Lower lobe of right lung (tissue), 2 donors: Measurements from ENCODE around the gene SBK3. TPM values are rescaled to one million over a fixed set of nuclear protein-coding genes. Genes with fewer than 3 reads are reported as not detected.

Source experiments
- ATAC-seq, 2 donors: fragments of 200-7000 bp; cut with Tn5 transposase; one replicate each; pipeline ENCODE4 v1.9.1; 2020 to 2022; ENCODE audit warnings: mild to moderate bottlenecking in 2 of 2, moderate library complexity in 2 of 2
- DNase-seq: peaks from one replicate; pipeline ENCODE4 v3.0.0-alpha.2; 2020
- H3K27ac ChIP-seq: fragments of 200-600 bp; one replicate; pipeline ENCODE4 v1.8.0; 2022
- H3K27me3 ChIP-seq: fragments of 200-600 bp; one replicate; pipeline ENCODE4 v1.8.0; 2022; ENCODE audit warnings: low read depth
- H3K36me3 ChIP-seq: fragments of 200-600 bp; one replicate; pipeline ENCODE4 v1.8.0; 2022; ENCODE audit warnings: mild to moderate bottlenecking
- H3K4me1 ChIP-seq: fragments of 200-600 bp; one replicate; pipeline ENCODE4 v1.8.0; 2022
- H3K4me3 ChIP-seq: fragments of 200-600 bp; one replicate; pipeline ENCODE4 v1.8.0; 2022; ENCODE audit warnings: mild to moderate bottlenecking
- H3K9me3 ChIP-seq: fragments of 200-600 bp; one replicate; pipeline ENCODE4 v1.8.0; 2022
- CTCF ChIP-seq: fragments of 200-600 bp; IDR thresholded peaks from one replicate; pipeline ENCODE4 v1.8.0; 2022; ENCODE audit warnings: antibody characterized with exemption, mild to moderate bottlenecking
- intact Hi-C: fragments of 100-400 bp; cut with DNase I; formaldehyde crosslinking; loops from one replicate; pipeline ENCODE4 v1.11.0; 2022
- total RNA-seq: library from RNA; stranded (reverse); fragmentation: NEBNext Ultra II Directional; extraction: Animal tissue kit (Norgen Biotek cat#: 25700); gene quantifications from one replicate; pipeline ENCODE4 v1.2.1, GENCODE V29; 2021
- donor health status: DM: no; HTN: yes; CAD: no; lungs with severe emphysema.

SBK3 gene
- total RNA-seq, 1 donor from 2014 or later = 0.80 TPM

DNA sequence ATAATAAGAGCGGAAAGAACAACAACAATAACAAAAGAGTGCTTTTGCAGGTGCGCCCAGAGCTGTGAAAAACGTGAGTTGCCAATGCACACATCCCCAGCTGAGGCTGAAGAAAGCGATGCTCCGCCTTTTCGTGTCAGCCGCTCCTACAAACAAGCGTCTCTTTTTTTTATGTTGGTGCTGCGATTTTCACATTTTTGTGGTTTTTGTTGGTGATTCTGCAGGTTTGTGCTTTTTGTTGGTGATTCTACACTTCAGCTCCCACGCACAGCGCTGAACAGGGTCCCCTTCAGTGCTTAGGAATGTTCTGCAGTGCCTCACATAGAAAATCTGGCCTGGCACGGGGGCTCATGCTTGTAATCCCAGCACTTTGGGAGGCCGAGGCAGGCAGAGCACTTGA lies 7.3 kb upstream of the SBK3 start:
- peaks cover 15% of the 10 kb centered on the region for H3K4me1 ChIP-seq
- TF ChIP-seq CTCF = no peak

DNA sequence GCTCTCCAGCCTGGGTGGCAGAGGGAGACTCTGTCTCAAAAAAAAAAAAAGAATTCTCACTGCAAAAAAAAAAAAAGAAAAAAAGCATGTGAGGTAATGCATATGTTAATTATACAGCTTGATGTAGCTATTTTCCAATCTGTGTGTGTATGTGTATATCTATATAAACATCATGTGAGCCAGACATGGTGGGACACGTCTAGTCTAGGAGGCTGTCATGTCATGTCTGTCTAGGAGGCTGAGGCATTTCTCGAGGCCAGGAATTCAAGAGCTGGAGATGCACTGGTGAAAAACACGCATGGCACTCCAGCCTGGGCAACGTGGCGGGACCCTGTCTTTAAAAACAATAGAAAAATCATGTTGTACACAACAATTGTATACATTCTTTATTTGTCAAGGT lies 6.9 kb upstream of the SBK3 start:
- no peak for ATAC-seq
- intact Hi-C loops = no loop called here
- DNase-seq = no peak
- H3K27ac ChIP-seq = no peak overlapping the region
- H3K4me3 ChIP-seq = no peak overlapping the region
- peaks cover 7% of the 10 kb centered on the region for H3K27me3 ChIP-seq
- TF ChIP-seq CTCF = no peak
- H3K36me3 ChIP-seq = no peaks in the 10 kb centered on the region
- H3K9me3 ChIP-seq = no peaks in the 10 kb centered on the region
- H3K4me1 ChIP-seq = peaks cover 17% of the 10 kb centered on the region

More for the DNA sequence above, 7.3 kb upstream of the SBK3 start:
- H3K36me3 ChIP-seq = no peaks in the 10 kb centered on the region
- H3K27me3 ChIP-seq = peaks cover 7% of the 10 kb centered on the region
- no peak overlapping the region for H3K4me3 ChIP-seq
- no peaks in the 10 kb centered on the region for H3K9me3 ChIP-seq
- intact Hi-C loops = no loop called here
- no peak overlapping the region for H3K27ac ChIP-seq
- ATAC-seq = no peak
- DNase-seq = no peak

GRCh38 chr19:55550321-55550650 lies 4.9 kb upstream of the SBK3 start:
- ATAC-seq (no peak), DNase-seq (no peak)
- no peak for TF ChIP-seq CTCF
- Histone ChIP-seq H3K27ac (no peak overlapping the region), H3K9me3 (no peaks in the 10 kb centered on the region), H3K4me3 (no peak overlapping the region), H3K4me1 (peaks cover 17% of the 10 kb centered on the region), H3K36me3 (no peaks in the 10 kb centered on the region), H3K27me3 (peaks cover 7% of the 10 kb centered on the region)
- intact Hi-C loops = no loop called here

DNA sequence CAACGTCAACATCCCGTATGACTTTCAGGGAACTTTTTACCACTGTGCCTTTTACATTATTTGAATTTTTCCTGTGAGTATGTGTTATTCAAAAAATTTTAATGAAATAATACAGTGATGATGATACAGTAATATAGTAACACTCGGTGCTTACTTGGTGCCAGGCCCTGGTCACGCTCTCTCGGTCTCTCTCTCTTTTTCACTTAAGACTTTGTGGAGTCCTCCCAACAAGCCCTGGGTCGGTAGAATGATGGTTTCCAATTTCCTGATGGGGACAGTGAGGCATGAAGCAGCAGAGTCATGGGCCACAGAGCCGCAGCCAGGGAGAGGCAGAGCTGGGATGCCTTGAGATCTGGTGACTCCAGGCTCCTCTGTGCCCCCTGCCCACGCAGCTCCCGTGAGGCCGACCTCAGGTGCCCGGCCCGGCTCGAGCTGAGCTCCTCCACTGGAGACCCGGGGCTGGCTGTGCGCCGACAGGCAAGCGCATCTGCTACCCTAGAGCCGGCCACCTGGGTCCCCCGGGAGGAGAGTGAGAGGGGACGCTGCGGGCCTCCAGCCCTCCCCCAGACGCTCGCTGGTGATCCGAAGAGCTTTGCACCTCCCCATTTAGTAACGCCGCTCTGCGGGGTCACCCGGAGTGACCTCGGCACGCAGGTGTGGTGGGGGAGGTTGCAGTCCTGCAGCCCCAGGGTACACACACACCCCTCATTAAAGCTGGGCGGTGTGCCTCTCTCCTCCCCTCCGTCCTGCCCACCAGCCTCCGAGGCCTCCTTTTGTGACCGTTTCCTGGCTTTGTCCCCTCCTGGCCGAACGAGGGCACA lies 4.4 kb upstream of the SBK3 start:
- Histone ChIP-seq H3K36me3 (no peaks in the 10 kb centered on the region), H3K4me1 (peaks cover 17% of the 10 kb centered on the region), H3K27me3 (peaks cover 7% of the 10 kb centered on the region), H3K9me3 (no peaks in the 10 kb centered on the region), H3K4me3 (peak overlapping the region; percentile 8), H3K27ac (no peak overlapping the region)
- ATAC-seq (peak in 1 of 2 donors; percentile 42), DNase-seq (no peak)
- TF ChIP-seq CTCF = no peak
- intact Hi-C loops = no loop called here

GRCh38 chr19:55546822-55547614 lies 1.7 kb upstream of the SBK3 start:
- intact Hi-C loops = no loop called here
- TF ChIP-seq CTCF = no peak
- Histone ChIP-seq H3K36me3 (no peaks in the 10 kb centered on the region), H3K9me3 (no peaks in the 10 kb centered on the region), H3K27me3 (peaks cover 7% of the 10 kb centered on the region), H3K4me1 (peaks cover 17% of the 10 kb centered on the region), H3K4me3 (no peak overlapping the region), H3K27ac (peak overlapping the region; percentile 53)
- DNase-seq (peak; percentile 89), ATAC-seq (peak; percentile 75 to 87)
